Astrocyte (in vitro differentiated cells and primary cell): ENCODE results near the gene PIK3R1. TPM values are rescaled to one million over a fixed set of nuclear protein-coding genes. Genes with fewer than 3 reads are reported as not detected.

Source experiments
- DNase-seq: peaks from one replicate; pipeline ENCODE4 v3.0.0-alpha.2; 2010; ENCODE audit warnings: low read depth
- FAIRE-seq: peaks from 2 replicates; lab custom pipeline; 2011; peaks lifted over from hg19 to GRCh38; lab: Jason Lieb, UNC
- H2AFZ ChIP-seq: 2 replicates; pipeline ENCODE4 v1.6.0; 2012; ENCODE audit warnings: low read depth, low read length, inconsistent platforms
- H3K27ac ChIP-seq: 2 replicates; pipeline ENCODE4 v1.5.1; 2011; ENCODE audit warnings: low read depth, low read length, inconsistent platforms
- H3K27me3 ChIP-seq: 2 replicates; pipeline ENCODE4 v1.6.0; 2011; ENCODE audit warnings: low read length, inconsistent platforms; ENCODE audit not compliant: insufficient read depth
- H3K36me3 ChIP-seq: 2 replicates; pipeline ENCODE4 v1.5.1; 2011; ENCODE audit warnings: low read length, inconsistent platforms; ENCODE audit not compliant: insufficient read depth
- H3K4me1 ChIP-seq: 2 replicates; pipeline ENCODE4 v1.5.1; 2011; ENCODE audit warnings: low read length, inconsistent platforms; ENCODE audit not compliant: insufficient read depth
- H3K4me2 ChIP-seq: 2 replicates; pipeline ENCODE4 v1.6.0; 2012; ENCODE audit warnings: low read length, inconsistent platforms
- H3K4me3 ChIP-seq: 2 replicates; pipeline ENCODE4 v1.5.1; 2011; ENCODE audit warnings: low read depth, mild to moderate bottlenecking, low read length, inconsistent platforms; ENCODE audit not compliant: insufficient read depth
- H3K79me2 ChIP-seq: 2 replicates; pipeline ENCODE4 v1.6.0; 2012; ENCODE audit warnings: mild to moderate bottlenecking, low read length, inconsistent platforms; ENCODE audit not compliant: insufficient read depth
- H3K9ac ChIP-seq: 2 replicates; pipeline ENCODE4 v1.6.0; 2012; ENCODE audit warnings: mild to moderate bottlenecking, low read length, inconsistent platforms
- H3K9me3 ChIP-seq: 2 replicates; pipeline ENCODE4 v1.5.1; 2012; ENCODE audit warnings: low read depth, mild to moderate bottlenecking, low read length, inconsistent platforms; ENCODE audit not compliant: insufficient read depth
- H4K20me1 ChIP-seq: 2 replicates; pipeline ENCODE4 v1.6.0; 2012; ENCODE audit warnings: low read length, inconsistent platforms; ENCODE audit not compliant: insufficient read depth
- H3K27ac Mint-ChIP-seq: one replicate; pipeline ENCODE4 v1.8.0; 2021; ENCODE audit warnings: mild to moderate bottlenecking, mixed read lengths; ENCODE audit not compliant: unreplicated experiment
- H3K27me3 Mint-ChIP-seq: one replicate; pipeline ENCODE4 v1.8.0; 2021; ENCODE audit warnings: low read depth, mixed read lengths; ENCODE audit not compliant: unreplicated experiment
- H3K36me3 Mint-ChIP-seq: one replicate; pipeline ENCODE4 v1.8.0; 2021; ENCODE audit warnings: low read depth, mixed read lengths; ENCODE audit not compliant: unreplicated experiment
- H3K4me1 Mint-ChIP-seq: one replicate; pipeline ENCODE4 v1.8.0; 2021; ENCODE audit warnings: low read depth, mixed read lengths; ENCODE audit not compliant: unreplicated experiment
- H3K4me3 Mint-ChIP-seq: one replicate; pipeline ENCODE4 v1.8.0; 2021; ENCODE audit warnings: mild to moderate bottlenecking, moderate library complexity, mixed read lengths; ENCODE audit not compliant: unreplicated experiment
- H3K9me3 Mint-ChIP-seq: one replicate; pipeline ENCODE4 v1.8.0; 2021; ENCODE audit warnings: mild to moderate bottlenecking, mixed read lengths; ENCODE audit not compliant: unreplicated experiment
- EZH2 ChIP-seq: IDR thresholded peaks from 2 replicates; pipeline ENCODE4 v1.6.1; 2012; ENCODE audit warnings: mild to moderate bottlenecking, low read length, inconsistent platforms; ENCODE audit not compliant: insufficient read depth
- total RNA-seq: library from RNA; stranded (reverse); gene quantifications from 2 replicates; pipeline ENCODE4 v1.2.1, GENCODE V29; 2021
- TF ChIP-seq, protein P1 (sequence below): IDR thresholded peaks from 2 replicates; pipeline ENCODE4 v1.5.1; 2011; ENCODE audit warnings: low read depth, mild to moderate bottlenecking, inconsistent platforms, low read length, moderate library complexity; ENCODE audit not compliant: insufficient read depth

Gene PIK3R1
- total RNA-seq, 1 donor from 2014 or later = 25.7 TPM

- H4K20me1 ChIP-seq = no peaks in the 10 kb centered on the region
- Mint-ChIP-seq H3K4me3 (no peak overlapping the region), H3K4me1 (peaks cover 15% of the 10 kb centered on the region), H3K27ac (peak overlapping the region; percentile 9), H3K36me3 (no peaks in the 10 kb centered on the region), H3K9me3 (no peaks in the 10 kb centered on the region), H3K27me3 (no peaks in the 10 kb centered on the region)
- H2AFZ ChIP-seq = peak overlapping the region; percentile 67
- peaks cover 4% of the 10 kb centered on the region for H3K4me1 ChIP-seq
- H3K4me2 ChIP-seq = peak overlapping the region; percentile 79
- H3K9me3 ChIP-seq = no peaks in the 10 kb centered on the region
- no peak overlapping the region for H3K4me3 ChIP-seq
- peak; percentile 55 for DNase-seq
- no peak overlapping the region for H3K27ac ChIP-seq
- TF ChIP-seq, protein P1, sequence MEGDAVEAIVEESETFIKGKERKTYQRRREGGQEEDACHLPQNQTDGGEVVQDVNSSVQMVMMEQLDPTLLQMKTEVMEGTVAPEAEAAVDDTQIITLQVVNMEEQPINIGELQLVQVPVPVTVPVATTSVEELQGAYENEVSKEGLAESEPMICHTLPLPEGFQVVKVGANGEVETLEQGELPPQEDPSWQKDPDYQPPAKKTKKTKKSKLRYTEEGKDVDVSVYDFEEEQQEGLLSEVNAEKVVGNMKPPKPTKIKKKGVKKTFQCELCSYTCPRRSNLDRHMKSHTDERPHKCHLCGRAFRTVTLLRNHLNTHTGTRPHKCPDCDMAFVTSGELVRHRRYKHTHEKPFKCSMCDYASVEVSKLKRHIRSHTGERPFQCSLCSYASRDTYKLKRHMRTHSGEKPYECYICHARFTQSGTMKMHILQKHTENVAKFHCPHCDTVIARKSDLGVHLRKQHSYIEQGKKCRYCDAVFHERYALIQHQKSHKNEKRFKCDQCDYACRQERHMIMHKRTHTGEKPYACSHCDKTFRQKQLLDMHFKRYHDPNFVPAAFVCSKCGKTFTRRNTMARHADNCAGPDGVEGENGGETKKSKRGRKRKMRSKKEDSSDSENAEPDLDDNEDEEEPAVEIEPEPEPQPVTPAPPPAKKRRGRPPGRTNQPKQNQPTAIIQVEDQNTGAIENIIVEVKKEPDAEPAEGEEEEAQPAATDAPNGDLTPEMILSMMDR = no peak
- TF ChIP-seq EZH2 = no peak
- H3K79me2 ChIP-seq = no peaks in the 10 kb centered on the region
- no peaks in the 10 kb centered on the region for H3K27me3 ChIP-seq
- H3K36me3 ChIP-seq = no peaks in the 10 kb centered on the region
- FAIRE-seq = no peak
- H3K9ac ChIP-seq = no peak overlapping the region
Observed at GRCh38 chr5:68170826-68171558, 44.6 kb upstream of the PIK3R1 start.

- Mint-ChIP-seq H3K36me3 (no peaks in the 10 kb centered on the region), H3K27me3 (no peaks in the 10 kb centered on the region), H3K27ac (no peak overlapping the region), H3K4me1 (peaks cover 15% of the 10 kb centered on the region), H3K4me3 (no peak overlapping the region), H3K9me3 (no peaks in the 10 kb centered on the region)
- H3K27ac ChIP-seq = no peak overlapping the region
- no peak overlapping the region for H3K4me3 ChIP-seq
- DNase-seq (no peak), FAIRE-seq (no peak)
- H2AFZ ChIP-seq = no peak overlapping the region
- no peaks in the 10 kb centered on the region for H3K27me3 ChIP-seq
- no peak overlapping the region for H3K4me2 ChIP-seq
- H4K20me1 ChIP-seq = no peaks in the 10 kb centered on the region
- H3K36me3 ChIP-seq = no peaks in the 10 kb centered on the region
- TF ChIP-seq, protein P1 = no peak
- TF ChIP-seq EZH2 = no peak
- peaks cover 4% of the 10 kb centered on the region for H3K4me1 ChIP-seq
- no peak overlapping the region for H3K9ac ChIP-seq
- H3K9me3 ChIP-seq = no peaks in the 10 kb centered on the region
- H3K79me2 ChIP-seq = no peaks in the 10 kb centered on the region
Observed at GRCh38 chr5:68172314-68172713, 43.2 kb upstream of the PIK3R1 start.

DNA sequence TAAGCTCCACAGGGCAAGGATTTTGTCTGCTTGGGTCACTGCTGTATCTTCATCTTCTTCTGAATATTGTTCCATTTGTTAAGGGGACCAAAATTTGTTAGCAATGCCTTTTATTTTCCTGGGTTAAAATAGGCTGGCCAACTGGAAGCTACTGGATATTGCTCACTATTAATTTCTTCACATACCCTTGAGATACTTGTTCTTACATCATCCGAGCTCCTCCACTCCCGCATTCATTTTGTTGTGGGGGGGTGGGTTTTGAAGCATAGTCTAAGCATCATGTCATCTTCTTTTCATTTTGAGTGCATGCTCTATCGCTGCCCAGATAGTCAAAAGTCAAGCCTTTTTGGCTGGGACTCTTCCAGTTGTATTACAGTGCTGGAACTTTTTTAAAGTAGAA, 42.5 kb upstream of the PIK3R1 start:
- Histone ChIP-seq H3K79me2 (no peaks in the 10 kb centered on the region), H3K27me3 (no peaks in the 10 kb centered on the region), H2AFZ (no peak overlapping the region), H3K27ac (no peak overlapping the region), H4K20me1 (no peaks in the 10 kb centered on the region), H3K4me3 (no peak overlapping the region), H3K9ac (no peak overlapping the region), H3K9me3 (no peaks in the 10 kb centered on the region), H3K36me3 (no peaks in the 10 kb centered on the region), H3K4me2 (no peak overlapping the region), H3K4me1 (peaks cover 4% of the 10 kb centered on the region)
- TF ChIP-seq, protein P1 = no peak
- no peak for TF ChIP-seq EZH2
- Mint-ChIP-seq H3K36me3 (no peaks in the 10 kb centered on the region), H3K4me1 (peaks cover 15% of the 10 kb centered on the region), H3K27ac (no peak overlapping the region), H3K27me3 (no peaks in the 10 kb centered on the region), H3K4me3 (no peak overlapping the region), H3K9me3 (no peaks in the 10 kb centered on the region)
- DNase-seq (no peak), FAIRE-seq (no peak)
